SK-N-SH treated with all-trans-retinoic acid at 6 μM for 48 hours (cell line): Measurements from ENCODE around the gene CDKN2A.

Experiments
- ARNTL ChIP-seq: fragments of 450-650 bp; formaldehyde crosslinking; IDR thresholded peaks from 2 replicates; pipeline ENCODE4 v1.5.0; 2020; ENCODE audit warnings: low read depth, mild to moderate bottlenecking, moderate library complexity, borderline replicate concordance
- CSDC2 ChIP-seq: fragments of 250-450 bp; sonication (Bioruptor Pico); IDR thresholded peaks from 2 replicates; pipeline ENCODE4 v1.5.0; 2020; ENCODE audit warnings: mild to moderate bottlenecking, moderate library complexity
- ESRRG ChIP-seq: fragments of 250-450 bp; sonication (Bioruptor Pico); IDR thresholded peaks from 2 replicates; pipeline ENCODE4 v1.6.1; 2021; ENCODE audit warnings: mild to moderate bottlenecking
- GLIS3 ChIP-seq: fragments of 250-450 bp; sonication (Bioruptor Pico); IDR thresholded peaks from 2 replicates; pipeline ENCODE4 v1.5.0; 2020; ENCODE audit warnings: mild to moderate bottlenecking, moderate library complexity
- OSR1 ChIP-seq: fragments of 250-450 bp; sonication (Bioruptor Pico); IDR thresholded peaks from 2 replicates; pipeline ENCODE4 v1.8.0; 2022; ENCODE audit warnings: moderate library complexity, mild to moderate bottlenecking, inconsistent platforms
- PATZ1 ChIP-seq: fragments of 250-450 bp; sonication (Bioruptor Pico); IDR thresholded peaks from 2 replicates; pipeline ENCODE4 v1.8.0; 2020; ENCODE audit warnings: mild to moderate bottlenecking, moderate library complexity, borderline replicate concordance
- PPARA ChIP-seq: fragments of 250-450 bp; sonication (Bioruptor Pico); IDR thresholded peaks from 2 replicates; pipeline ENCODE4 v1.5.0; 2020; ENCODE audit warnings: mild to moderate bottlenecking, borderline replicate concordance
- SNAI2 ChIP-seq: fragments of 250-450 bp; sonication (Bioruptor Pico); IDR thresholded peaks from 2 replicates; pipeline ENCODE4 v1.5.0; 2020; ENCODE audit warnings: mild to moderate bottlenecking, moderate library complexity
- TCF4 ChIP-seq: fragments of 250-450 bp; sonication (Bioruptor Pico); IDR thresholded peaks from 2 replicates; pipeline ENCODE4 v1.8.0; 2021; ENCODE audit warnings: mild to moderate bottlenecking, moderate library complexity, borderline replicate concordance
- TSHZ2 ChIP-seq: fragments of 250-450 bp; sonication (Bioruptor Pico); IDR thresholded peaks from 2 replicates; pipeline ENCODE4 v1.5.0; 2020; ENCODE audit warnings: mild to moderate bottlenecking, moderate library complexity
- ZC3H10 ChIP-seq: fragments of 250-450 bp; sonication (Bioruptor Pico); IDR thresholded peaks from 2 replicates; pipeline ENCODE4 v1.5.1; 2021; ENCODE audit warnings: mild to moderate bottlenecking, moderate library complexity
- ZFP30 ChIP-seq: fragments of 450-650 bp; formaldehyde crosslinking; IDR thresholded peaks from 2 replicates; pipeline ENCODE4 v1.5.0; 2022; ENCODE audit warnings: mild to moderate bottlenecking, moderate library complexity
- ZNF565 ChIP-seq: fragments of 450-650 bp; formaldehyde crosslinking; conservative IDR thresholded peaks from 2 replicates; pipeline ENCODE4 v1.5.0; 2020; ENCODE audit warnings: low read depth, mild to moderate bottlenecking, moderate library complexity
- ZNF70 ChIP-seq: fragments of 450-650 bp; formaldehyde crosslinking; IDR thresholded peaks from 2 replicates; pipeline ENCODE4 v1.5.0; 2020; ENCODE audit warnings: mild to moderate bottlenecking, moderate library complexity

- TF ChIP-seq ARNTL (CRISPR knock-in tag) (no peak), TCF4 (no peak), OSR1 (no peak), PATZ1 (CRISPR knock-in tag) (no peak), SNAI2 (CRISPR knock-in tag) (no peak), PPARA (no peak), ZNF70 (CRISPR knock-in tag) (no peak), GLIS3 (no peak), ZNF565 (CRISPR knock-in tag) (no peak), ESRRG (no peak), ZFP30 (CRISPR knock-in tag) (no peak), TSHZ2 (CRISPR knock-in tag) (no peak), CSDC2 (CRISPR knock-in tag) (no peak), ZC3H10 (CRISPR knock-in tag) (no peak)
Measured at GRCh38 chr9:22041775-22042174, 47.6 kb upstream of the CDKN2A start.
